GM12878 (cell line): ENCODE measurements around the gene URI1. TPM values are rescaled to one million over a fixed set of nuclear protein-coding genes. Genes with fewer than 3 reads are reported as not detected.

ENCODE experiments used
- ATAC-seq: fragments of 200-7000 bp; cut with Tn5 transposase; 3 replicates; pipeline ENCODE4 v1.9.1; 2020; ENCODE audit warnings: mild to moderate bottlenecking, moderate library complexity
- BruUV-seq: library from RNA; stranded (reverse); fragments of 400-500 nt; replicated peaks from 2 replicates; lab custom pipeline; 2021; lab: Mats Ljungman, UMichigan
- CTCF ChIA-PET: fragments of 300-600 bp; sonication (Branson Sonifier 250); formaldehyde crosslinking; extraction: SDS; loops from one replicate; lab custom pipeline; 2021; ENCODE audit warnings: inconsistent platforms; lab: Yijun Ruan, JAX
- POLR2A ChIA-PET: fragments of 350-600 bp; formaldehyde crosslinking; extraction: SDS; loops from one replicate; lab custom pipeline; 2021; ENCODE audit warnings: inconsistent platforms; lab: Charles Lee
- RAD21 ChIA-PET: fragments of 300-600 bp; sonication (Branson Sonifier 250); formaldehyde crosslinking; loops from one replicate; lab custom pipeline; 2023; ENCODE audit warnings: antibody characterized with exemption; ENCODE audit not compliant: unreplicated experiment; lab: Charles Lee
- SMC1A ChIA-PET: fragments of 300-600 bp; sonication (Branson Sonifier 250); formaldehyde crosslinking; loops from one replicate; lab custom pipeline; 2023; ENCODE audit not compliant: unreplicated experiment, uncharacterized antibody; lab: Charles Lee
- DNase-seq: peaks from one replicate; pipeline ENCODE4 v3.0.0-alpha.2; 2011; ENCODE audit warnings: low read depth, low spot score
- FAIRE-seq: peaks from 3 replicates; lab custom pipeline; 2011; peaks lifted over from hg19 to GRCh38; lab: Jason Lieb, UNC
- H2AFZ ChIP-seq: 2 replicates; pipeline ENCODE4 v1.6.0; 2011; ENCODE audit warnings: low read depth, low read length, control low read depth; ENCODE audit not compliant: control insufficient read depth
- H3K27ac ChIP-seq: 2 replicates; pipeline ENCODE4 v1.5.1; 2011; ENCODE audit warnings: control low read depth; ENCODE audit not compliant: control insufficient read depth, insufficient read depth
- H3K27me3 ChIP-seq, 2 experiments: replicated peaks in 1 of 2; 2 replicates each; pipeline versions ENCODE4 v1.6.0 to v1.6.1; 2011; ENCODE audit warnings: low read length in 1 of 2; ENCODE audit not compliant: control insufficient read depth in 2 of 2, insufficient read depth in 2 of 2
- H3K36me3 ChIP-seq, 2 experiments: 2 replicates each; pipeline ENCODE4 v1.5.1; 2011; ENCODE audit warnings: low read length in 1 of 2; ENCODE audit not compliant: control insufficient read depth in 2 of 2, insufficient read depth in 2 of 2
- H3K4me1 ChIP-seq: 2 replicates; pipeline ENCODE4 v1.6.1; 2011; ENCODE audit warnings: mild to moderate bottlenecking, low read length, moderate library complexity, mixed read lengths; ENCODE audit not compliant: control insufficient read depth, insufficient read depth
- H3K4me2 ChIP-seq: 2 replicates; pipeline ENCODE4 v1.6.0; 2011; ENCODE audit warnings: control low read depth; ENCODE audit not compliant: control insufficient read depth, insufficient read depth
- H3K4me3 ChIP-seq: fragments of 200-600 bp; sonication (generic); 2 replicates; pipeline ENCODE4 v1.5.1; 2016
- H3K79me2 ChIP-seq: 2 replicates; pipeline ENCODE4 v1.6.0; 2011; ENCODE audit warnings: low read length; ENCODE audit not compliant: control insufficient read depth, insufficient read depth
- H3K9ac ChIP-seq: 2 replicates; pipeline ENCODE4 v1.8.0; 2011; ENCODE audit warnings: low read length, control low read depth, mixed read lengths; ENCODE audit not compliant: control insufficient read depth, insufficient read depth
- H3K9me3 ChIP-seq: replicated peaks from 3 replicates; pipeline ENCODE4 v1.5.1; 2011; ENCODE audit warnings: mild to moderate bottlenecking, low read length; ENCODE audit not compliant: control insufficient read depth, insufficient read depth
- H4K20me1 ChIP-seq: 2 replicates; pipeline ENCODE4 v1.6.0; 2011; ENCODE audit not compliant: control insufficient read depth, insufficient read depth
- CHD2 ChIP-seq: IDR thresholded peaks from 2 replicates; pipeline ENCODE4 v1.6.1; 2011; ENCODE audit warnings: low read depth, low read length, improper control_type of control experiment, borderline replicate concordance
- FOXM1 ChIP-seq: IDR thresholded peaks from 2 replicates; pipeline ENCODE4 v1.6.1; 2012; ENCODE audit warnings: low read depth, mild to moderate bottlenecking, inconsistent platforms, low read length, moderate library complexity
- GATAD2B ChIP-seq: fragments of 450-650 bp; conservative IDR thresholded peaks from 2 replicates; pipeline ENCODE4 v1.6.1; 2017; ENCODE audit warnings: low read depth, mild to moderate bottlenecking, moderate library complexity
- HCFC1 ChIP-seq: fragments of 150-350 bp; IDR thresholded peaks from 2 replicates; pipeline ENCODE4 v1.6.1; 2014; ENCODE audit warnings: low read length
- JUNB ChIP-seq: IDR thresholded peaks from 2 replicates; pipeline ENCODE4 v1.6.1; 2016; ENCODE audit warnings: antibody characterized with exemption, mild to moderate bottlenecking
- NBN ChIP-seq: fragments of 450-650 bp; IDR thresholded peaks from 2 replicates; pipeline ENCODE4 v1.6.1; 2016
- NFXL1 ChIP-seq: fragments of 450-650 bp; IDR thresholded peaks from 2 replicates; pipeline ENCODE4 v1.6.1; 2017; ENCODE audit warnings: antibody characterized with exemption, mild to moderate bottlenecking, borderline replicate concordance
- POU2F2 ChIP-seq: IDR thresholded peaks from 3 replicates; pipeline ENCODE4 v1.6.1; 2011; ENCODE audit warnings: low read depth, mild to moderate bottlenecking, low read length, borderline replicate concordance
- RAD51 ChIP-seq: fragments of 450-650 bp; IDR thresholded peaks from 2 replicates; pipeline ENCODE4 v1.6.1; 2016; ENCODE audit warnings: moderate library complexity, mild to moderate bottlenecking, inconsistent platforms
- SREBF2 ChIP-seq: IDR thresholded peaks from 2 replicates; pipeline ENCODE4 v1.6.1; 2012; ENCODE audit warnings: mild to moderate bottlenecking, low read length
- TBL1XR1 ChIP-seq: IDR thresholded peaks from 2 replicates; pipeline ENCODE4 v1.6.1; 2012; ENCODE audit warnings: low read depth, low read length, improper control_type of control experiment
- TCF12 ChIP-seq: IDR thresholded peaks from 2 replicates; pipeline ENCODE4 v1.6.1; 2011; ENCODE audit warnings: low read depth, mild to moderate bottlenecking, low read length
- TCF7 ChIP-seq: IDR thresholded peaks from 2 replicates; pipeline ENCODE4 v1.6.1; 2014; ENCODE audit warnings: antibody characterized with exemption, borderline replicate concordance
- YY1 ChIP-seq: IDR thresholded peaks from 2 replicates; pipeline ENCODE4 v1.6.1; 2011; ENCODE audit warnings: low read depth, mild to moderate bottlenecking, low read length
- ZNF217 ChIP-seq: fragments of 450-650 bp; IDR thresholded peaks from 2 replicates; pipeline ENCODE4 v1.6.1; 2017; ENCODE audit warnings: antibody characterized with exemption, mild to moderate bottlenecking
- ZNF687 ChIP-seq: fragments of 450-650 bp; IDR thresholded peaks from 2 replicates; pipeline ENCODE4 v1.6.1; 2017; ENCODE audit warnings: mild to moderate bottlenecking, moderate library complexity
- in situ Hi-C: fragments of 300-500 bp; cut with MboI; formaldehyde crosslinking; loops from 9 replicates; pipeline ENCODE4 v1.14.3; 2018; ENCODE audit warnings: mixed read lengths
- intact Hi-C: fragments of 100-400 bp; cut with micrococcal nuclease; formaldehyde crosslinking; loops from one replicate; pipeline ENCODE4 v1.14.2; 2022; ENCODE audit not compliant: unreplicated experiment
- polyA plus RNA-seq, 11 experiments: library from polyadenylated mRNA; depleted of rRNA in 4 of 11; unstranded in 6 of 11; stranded (reverse) in 5 of 11; fragments of >200 nt; fragmentation: Nextera tagmentation in 4 of 11; fragmentation: Illumina TruSeq in 1 of 11; extraction: Ambion mirVana in 4 of 11; extraction: Trizol in 1 of 11; gene quantifications; 1 replicate in 1 of 11; 2 replicates in 10 of 11; pipeline versions ENCODE4 v1.2.1 to v1.2.3, GENCODE V29; 2011 to 2016; ENCODE audit warnings: inconsistent platforms in 2 of 11, missing spikeins in 2 of 11, low read depth in 1 of 11
- total RNA-seq, 4 experiments: library from RNA; depleted of rRNA in 3 of 4; stranded (reverse); fragments of >200 nt in 3 of 4; fragmentation: Illumina TruSeq in 1 of 4; extraction: Trizol in 1 of 4; gene quantifications; 2 replicates each; pipeline versions ENCODE4 v1.2.1 to v1.2.3, GENCODE V29; 2013 to 2021

Gene URI1
- total and polyA plus RNA-seq, 10 of the 15 experiments (the other 5 are each of a cell fraction or from before 2014, with no cell fraction given), result 15.2 to 94.2 (median 47.9) TPM

- Histone ChIP-seq H3K9ac (no peak overlapping the region), H4K20me1 (no peaks in the 10 kb centered on the region), H2AFZ (no peak overlapping the region), H3K27ac (no peak overlapping the region), H3K79me2 (no peaks in the 10 kb centered on the region), H3K27me3 (no peaks in the 10 kb centered on the region), H3K4me3 (no peak overlapping the region), H3K4me1 (0 out of 2 replicates have a peak, but pooled peaks cover 3% of the 10 kb centered on the region), H3K36me3 (no peaks in the 10 kb centered on the region), H3K4me2 (no peak overlapping the region), H3K9me3 (peaks cover 2% of the 10 kb centered on the region; the same call in 2 of the 3 replicates)
- BruUV-seq, result no TSS peak
- RAD21 ChIA-PET, result no interaction called here
- no peak for ATAC-seq
- intact Hi-C loops (no loop called here), in situ Hi-C loops (no loop called here)
- CTCF ChIA-PET, result no interaction called here
- no peak for FAIRE-seq
- no peak for DNase-seq
- no peak for TF ChIP-seq JUNB
- TF ChIP-seq CHD2, result no peak
- no peak for TF ChIP-seq NBN
- TF ChIP-seq GATAD2B, result no peak
- no peak for TF ChIP-seq ZNF217
- TF ChIP-seq ZNF687, result no peak
- no peak for TF ChIP-seq HCFC1
- no peak for TF ChIP-seq NFXL1
- no peak for TF ChIP-seq YY1
- TF ChIP-seq FOXM1, result no peak
- no peak for TF ChIP-seq TBL1XR1
- TF ChIP-seq TCF12, result no peak
- TF ChIP-seq SREBF2, result no peak
- TF ChIP-seq RAD51, result no peak
- TF ChIP-seq POU2F2, result no peak
- no peak for TF ChIP-seq TCF7
- POLR2A ChIA-PET, result no interaction called here
- SMC1A ChIA-PET, result no interaction called here
Measured at GRCh38 chr19:30024091-30024490, 82.1 kb downstream of the URI1 start.
